Small intestine (tissue), 7 donors: Measurements from ENCODE around the gene LAMB1. TPM values are rescaled to one million over a fixed set of nuclear protein-coding genes. Genes with fewer than 3 reads are reported as not detected.

ENCODE experiments used
- DNase-seq, 2 donors: peaks; one replicate each; pipeline versions ENCODE4 v3.0.0 to v3.0.0-alpha.2; 2013
- FAIRE-seq: peaks from 2 replicates; lab custom pipeline; 2012; peaks lifted over from hg19 to GRCh38; lab: Jason Lieb, UNC
- H3K27ac ChIP-seq, 3 donors: one replicate each; pipeline ENCODE4 v1.5.1; 2013; ENCODE audit warnings: low read length in 2 of 3, mild to moderate bottlenecking in 2 of 3, control low read depth in 1 of 3, inconsistent platforms in 1 of 3, low read depth in 1 of 3, moderate library complexity in 1 of 3
- H3K27me3 ChIP-seq, 3 donors: one replicate each; pipeline ENCODE4 v1.6.1; 2013; ENCODE audit warnings: low read length in 3 of 3, inconsistent platforms in 1 of 3; ENCODE audit not compliant: control insufficient read depth in 3 of 3, insufficient read depth in 3 of 3
- H3K36me3 ChIP-seq, 3 donors: one replicate each; pipeline ENCODE4 v1.6.1; 2013; ENCODE audit warnings: low read length in 3 of 3, inconsistent platforms in 1 of 3, low read depth in 1 of 3, mild to moderate bottlenecking in 1 of 3, moderate library complexity in 1 of 3; ENCODE audit not compliant: control insufficient read depth in 3 of 3, insufficient read depth in 2 of 3
- H3K4me1 ChIP-seq, 3 donors: one replicate each; pipeline ENCODE4 v1.6.1; 2013; ENCODE audit warnings: low read length in 2 of 3, inconsistent platforms in 1 of 3, low read depth in 1 of 3, mild to moderate bottlenecking in 1 of 3, moderate library complexity in 1 of 3; ENCODE audit not compliant: control insufficient read depth in 3 of 3, insufficient read depth in 2 of 3
- H3K4me3 ChIP-seq, 3 donors: one replicate each; pipeline ENCODE4 v1.5.1; 2013; ENCODE audit warnings: low read length in 3 of 3, control low read depth in 1 of 3, inconsistent platforms in 1 of 3, low read depth in 1 of 3, mild to moderate bottlenecking in 1 of 3, moderate library complexity in 1 of 3
- H3K9me3 ChIP-seq, 2 donors: one replicate each; pipeline ENCODE4 v1.6.1; 2013; ENCODE audit warnings: low read depth in 1 of 2, low read length in 1 of 2; ENCODE audit not compliant: control insufficient read depth in 2 of 2, insufficient read depth in 1 of 2
- WGBS, 3 donors: extraction: QIAGEN DNeasy Blood & Tissue Kit; methylation state at CpG; one replicate each; pipeline ENCODE4 v1.1.7; 2013; 5-methylcytosine and 5-hydroxymethylcytosine counted together
- polyA plus RNA-seq, 4 donors: library from polyadenylated mRNA; stranded (reverse) in 3 of 4; unstranded in 1 of 4; fragments of 200-250 nt in 3 of 4; fragments of 120-200 nt in 1 of 4; gene quantifications; one replicate each; pipeline versions ENCODE4 v1.2.1 to v1.2.3, GENCODE V29; 2013
- donor health status: healthy with polysubstance abuse.
- donor health status: control.
- donor health status: control.
- donor health status: Bipolar disorder and iron deficiency.
- donor health status: healthy.

Gene LAMB1
- polyA plus RNA-seq, 4 donors = 15.9 to 190 (median 71.5) TPM

DNA sequence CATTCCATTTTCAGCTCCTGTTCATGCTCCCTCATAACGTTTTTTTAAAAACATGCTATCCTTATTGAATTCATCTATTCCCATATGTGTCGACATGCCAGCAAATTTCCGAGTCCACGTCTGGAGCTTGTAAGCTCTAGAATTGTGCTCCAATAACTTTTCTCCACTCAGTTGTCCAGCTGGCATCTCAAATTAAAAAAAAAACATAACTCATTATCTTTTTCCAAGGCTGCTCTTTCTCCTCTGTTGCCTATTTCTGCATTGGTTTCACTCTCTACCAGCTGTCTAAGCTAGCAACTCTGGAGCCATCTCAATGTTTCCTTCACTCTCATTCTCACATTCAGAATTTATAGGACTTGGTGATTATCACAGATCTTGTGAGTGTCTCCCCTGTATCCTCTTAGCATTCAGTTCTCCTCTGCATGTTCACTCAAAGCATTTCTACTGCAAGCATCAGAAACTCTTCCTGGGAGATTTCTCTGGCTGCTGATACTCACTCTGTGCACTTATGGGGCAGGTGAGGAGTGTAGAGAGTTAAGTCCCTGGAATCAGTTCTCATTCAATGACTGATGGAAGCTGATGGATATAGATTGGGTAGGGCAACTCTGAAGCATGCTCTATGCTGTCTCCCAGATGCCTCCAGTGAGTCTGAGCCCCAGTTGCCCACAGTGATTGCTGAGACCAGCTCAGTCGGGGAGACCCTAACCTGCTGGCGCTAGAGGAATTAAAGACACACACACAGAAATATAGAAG is 118.7 kb downstream of the LAMB1 start:
- no peaks in the 10 kb centered on the region for H3K4me1 ChIP-seq
- FAIRE-seq = no peak
- peaks cover 0 to 8% (median 2%) of the 10 kb centered on the region in 3 donors for H3K27me3 ChIP-seq

DNA sequence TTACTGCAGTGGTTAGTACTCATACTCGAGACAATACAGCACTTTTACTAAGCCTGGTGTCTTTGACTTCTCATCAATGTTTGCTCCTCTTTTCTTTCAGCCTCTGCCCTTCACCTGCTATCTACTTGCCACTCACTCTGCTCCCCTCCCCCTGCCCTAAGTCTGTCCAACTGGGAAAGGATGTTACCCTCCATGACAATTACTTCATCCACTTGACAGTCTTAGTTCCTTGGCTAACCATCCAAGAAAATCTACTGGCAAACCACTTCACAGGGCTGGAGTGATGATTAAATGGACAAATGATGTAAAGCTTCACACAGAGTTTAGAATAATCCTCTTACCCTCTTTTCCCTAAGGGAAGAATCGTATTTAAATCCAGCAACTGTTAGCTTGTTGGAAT is 120.2 kb downstream of the LAMB1 start:
- no peaks in the 10 kb centered on the region for H3K9me3 ChIP-seq
- H3K36me3 ChIP-seq = no peaks in the 10 kb centered on the region
- H3K27me3 ChIP-seq = peaks cover 0 to 8% (median 2%) of the 10 kb centered on the region in 3 donors
- FAIRE-seq = no peak
- no peak overlapping the region for H3K27ac ChIP-seq
- no peak overlapping the region for H3K4me3 ChIP-seq
- peaks cover 0 to 4% (median 0%) of the 10 kb centered on the region in 3 donors for H3K4me1 ChIP-seq
- 64 to 70% (median 66%) methylated on average over 2 of the region's 2 CpGs for WGBS, 3 donors
- no peak for DNase-seq

More for the DNA sequence above, 118.7 kb downstream of the LAMB1 start:
- no peak for DNase-seq
- Histone ChIP-seq H3K27ac (no peak overlapping the region), H3K4me3 (no peak overlapping the region), H3K36me3 (no peaks in the 10 kb centered on the region), H3K9me3 (no peaks in the 10 kb centered on the region)
- 73 to 82% (median 74%) methylated on average over 6 of the region's 6 CpGs for WGBS, 3 donors

DNA sequence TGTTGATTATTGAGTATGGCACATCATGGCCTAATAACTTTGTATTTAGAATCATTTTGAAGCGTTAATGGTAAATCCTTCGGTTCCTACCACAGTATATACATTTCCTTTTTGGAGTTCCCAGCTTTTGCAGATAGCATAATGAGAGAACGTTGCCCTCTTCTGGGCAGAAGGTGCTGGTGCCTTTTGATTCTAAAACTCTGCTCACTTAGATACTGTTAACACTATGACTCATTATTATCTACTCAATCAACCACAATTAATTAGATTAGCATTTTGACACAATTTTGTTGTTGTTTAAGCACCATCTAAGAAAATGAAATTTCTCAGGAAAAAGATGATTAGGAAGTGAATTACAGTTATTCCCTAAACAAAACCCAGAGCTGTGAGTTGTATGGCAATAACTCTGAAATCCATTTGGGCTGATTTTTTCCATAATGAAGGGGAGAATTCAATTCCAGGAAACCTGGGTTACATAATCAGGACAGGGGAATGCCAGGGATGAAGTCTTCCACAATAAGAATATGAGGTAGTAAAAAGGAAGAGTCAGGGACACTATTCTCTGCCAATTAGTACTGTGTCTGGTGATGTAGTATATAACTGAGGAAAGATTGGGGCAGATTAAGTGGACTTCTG is 123.4 kb downstream of the LAMB1 start:
- H3K9me3 ChIP-seq = no peaks in the 10 kb centered on the region
- FAIRE-seq = peak; percentile 89
- H3K27ac ChIP-seq = no peak overlapping the region
- peaks cover 0 to 7% (median 2%) of the 10 kb centered on the region in 3 donors for H3K27me3 ChIP-seq
- no peaks in the 10 kb centered on the region for H3K36me3 ChIP-seq
- no peak overlapping the region for H3K4me3 ChIP-seq
- DNase-seq = peak; percentile 75
- WGBS, 3 donors = 0 to 3% (median 1%) methylated on average over 3 of the region's 3 CpGs
- H3K4me1 ChIP-seq = peaks cover 0 to 4% (median 0%) of the 10 kb centered on the region in 3 donors

DNA sequence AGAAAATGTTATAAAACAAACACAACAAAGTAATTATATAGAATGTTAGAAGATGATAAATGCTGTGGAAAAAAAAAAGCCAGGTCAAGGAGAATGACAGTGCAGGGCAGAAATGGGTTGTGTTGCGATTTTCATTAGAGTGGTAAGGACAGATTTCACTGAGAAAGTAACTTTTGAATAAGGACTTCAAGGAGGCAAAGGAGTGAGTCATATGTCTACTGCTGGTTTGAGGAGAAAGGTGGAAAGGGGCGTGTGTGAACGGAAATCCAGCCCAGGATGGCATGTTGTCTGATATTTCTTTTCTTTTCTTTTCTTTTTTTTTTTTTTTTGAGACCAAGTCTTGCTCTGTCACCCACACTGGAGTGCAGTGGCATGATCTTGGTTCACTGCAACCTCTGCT is 124.3 kb downstream of the LAMB1 start:
- DNase-seq (no peak), FAIRE-seq (no peak)
- Histone ChIP-seq H3K4me3 (no peak overlapping the region), H3K27me3 (peaks cover 0 to 5% (median 0%) of the 10 kb centered on the region in 3 donors), H3K4me1 (peaks cover 0 to 4% (median 0%) of the 10 kb centered on the region in 3 donors), H3K27ac (no peak overlapping the region), H3K9me3 (no peaks in the 10 kb centered on the region), H3K36me3 (no peaks in the 10 kb centered on the region)
- WGBS, 3 donors = 48 to 68% (median 57%) methylated on average over 3 of the region's 3 CpGs

DNA sequence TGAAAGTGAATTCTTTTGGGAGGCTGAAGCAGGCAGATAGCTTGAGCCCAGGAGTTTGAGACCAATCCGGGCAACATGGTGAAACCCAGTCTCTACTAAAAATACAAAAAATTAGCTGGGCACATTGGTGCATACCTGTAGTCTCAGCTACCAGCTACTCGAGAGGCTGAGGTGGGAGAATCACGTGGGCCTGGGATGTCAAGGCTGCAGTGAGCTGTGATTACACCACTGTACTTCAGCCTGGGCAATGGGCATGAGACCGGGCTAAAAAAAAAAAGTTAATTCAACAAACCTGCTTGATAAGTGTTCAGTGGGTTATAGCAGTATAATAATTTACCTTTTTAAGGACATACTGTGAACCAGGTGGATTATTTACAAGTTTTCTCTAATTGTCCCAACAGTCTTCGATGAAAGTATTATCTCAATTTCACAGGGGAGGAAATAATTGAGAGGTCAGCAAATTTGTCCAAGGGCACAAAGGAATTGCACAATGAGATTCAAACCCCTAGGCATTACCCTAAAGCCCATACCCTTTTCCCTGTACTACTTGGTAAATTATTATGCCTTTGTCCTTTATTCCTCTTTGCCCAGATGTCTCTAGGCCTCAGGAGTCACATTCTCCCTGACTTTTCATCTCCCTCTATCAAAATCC is 125.1 kb downstream of the LAMB1 start:
- 38 to 71% (median 42%) methylated on average over 5 of the region's 5 CpGs for WGBS, 3 donors
- peak in 1 of 2 donors; percentile 55 for DNase-seq
- Histone ChIP-seq H3K27me3 (peaks cover 0 to 5% (median 0%) of the 10 kb centered on the region in 3 donors), H3K4me1 (peaks cover 0 to 4% (median 0%) of the 10 kb centered on the region in 3 donors), H3K4me3 (no peak overlapping the region), H3K27ac (peak overlapping the region in 1 of 3 donors; percentile 49), H3K36me3 (no peaks in the 10 kb centered on the region), H3K9me3 (no peaks in the 10 kb centered on the region)
- FAIRE-seq = no peak

DNA sequence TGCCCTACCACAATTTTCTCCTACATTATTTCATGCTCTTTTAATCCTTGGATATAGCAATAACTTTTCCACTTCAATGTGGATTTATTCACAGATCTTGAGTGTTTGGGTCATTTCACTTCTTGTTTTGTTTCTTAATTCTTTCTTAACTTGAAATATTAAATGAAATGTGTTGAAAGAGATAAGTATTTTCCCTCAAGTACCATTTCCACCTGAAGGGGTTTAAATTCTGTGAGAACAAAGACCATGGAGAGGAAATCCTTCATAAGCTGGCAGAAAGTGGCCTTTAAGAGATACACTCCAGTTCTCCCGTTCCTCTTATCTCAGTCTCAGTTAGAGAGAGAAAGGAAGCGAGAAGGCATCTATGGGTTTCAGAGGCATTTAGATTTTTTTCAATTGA is 126.0 kb downstream of the LAMB1 start:
- Histone ChIP-seq H3K36me3 (no peaks in the 10 kb centered on the region), H3K4me1 (peaks cover 0 to 4% (median 0%) of the 10 kb centered on the region in 3 donors), H3K4me3 (no peak overlapping the region), H3K27me3 (peaks cover 0 to 5% (median 0%) of the 10 kb centered on the region in 3 donors), H3K9me3 (no peaks in the 10 kb centered on the region), H3K27ac (peak overlapping the region in 1 of 3 donors; percentile 49)
- FAIRE-seq (no peak), DNase-seq (no peak)
- WGBS, 3 donors = 63 to 73% (median 69%) methylated on average over 2 of the region's 2 CpGs

DNA sequence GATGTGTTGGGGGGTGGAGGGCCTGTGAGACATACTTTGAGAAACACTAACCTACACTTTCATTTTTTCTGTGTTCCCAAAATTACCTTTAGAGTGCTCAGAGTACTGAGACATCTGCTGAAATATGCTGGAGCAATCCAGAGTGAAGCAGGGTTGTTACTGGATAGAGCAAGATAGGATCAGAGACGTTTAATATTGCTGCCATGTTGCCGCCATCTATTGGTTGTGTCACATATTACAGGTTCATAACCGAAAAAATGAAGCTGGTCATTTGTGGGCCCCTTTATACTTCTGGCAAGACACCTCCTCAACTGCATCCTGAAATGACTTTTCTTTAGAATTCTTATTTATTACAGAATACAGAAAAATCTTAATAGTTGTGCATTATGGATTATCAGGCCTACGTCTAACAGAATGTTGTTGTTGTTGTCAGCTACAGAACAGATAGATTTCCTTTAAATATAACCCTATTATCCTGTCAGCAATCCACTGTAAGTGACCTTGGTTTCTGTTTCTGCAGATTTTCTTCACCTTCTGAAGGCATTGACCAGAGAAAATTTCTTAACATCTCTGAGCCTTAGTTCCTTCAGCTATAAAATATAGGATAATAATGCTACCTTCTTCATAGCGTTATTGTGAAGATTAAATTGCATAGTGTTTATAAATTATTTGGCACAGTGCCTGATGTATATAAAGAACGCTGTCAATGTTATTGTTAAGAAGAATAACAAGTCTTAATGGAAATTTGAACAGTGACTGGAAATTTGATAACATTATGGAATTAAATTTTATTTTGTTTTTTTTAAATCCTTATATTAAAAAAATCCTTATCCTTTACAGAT is 128.1 kb downstream of the LAMB1 start:
- H3K36me3 ChIP-seq = no peaks in the 10 kb centered on the region
- WGBS, 3 donors = 18 to 27% (median 25%) methylated on average over 6 of the region's 6 CpGs
- no peaks in the 10 kb centered on the region for H3K27me3 ChIP-seq
- no peak overlapping the region for H3K4me3 ChIP-seq
- no peaks in the 10 kb centered on the region for H3K9me3 ChIP-seq
- no peak overlapping the region for H3K27ac ChIP-seq
- H3K4me1 ChIP-seq = peaks cover 0 to 4% (median 0%) of the 10 kb centered on the region in 3 donors
- DNase-seq (peak; percentile 71 to 79), FAIRE-seq (no peak)
